ENCODE data around the gene MFN2. TPM values are rescaled to one million over a fixed set of nuclear protein-coding genes. Genes with fewer than 3 reads are reported as not detected.
"Not testable (repeated sequence)": the region's sequence is repeated elsewhere in the genome, so short reads cannot be mapped to it uniquely, and the experiment has no call there.

MFN2 gene
- total RNA-seq, 1 donor = 59.7 TPM

DNA sequence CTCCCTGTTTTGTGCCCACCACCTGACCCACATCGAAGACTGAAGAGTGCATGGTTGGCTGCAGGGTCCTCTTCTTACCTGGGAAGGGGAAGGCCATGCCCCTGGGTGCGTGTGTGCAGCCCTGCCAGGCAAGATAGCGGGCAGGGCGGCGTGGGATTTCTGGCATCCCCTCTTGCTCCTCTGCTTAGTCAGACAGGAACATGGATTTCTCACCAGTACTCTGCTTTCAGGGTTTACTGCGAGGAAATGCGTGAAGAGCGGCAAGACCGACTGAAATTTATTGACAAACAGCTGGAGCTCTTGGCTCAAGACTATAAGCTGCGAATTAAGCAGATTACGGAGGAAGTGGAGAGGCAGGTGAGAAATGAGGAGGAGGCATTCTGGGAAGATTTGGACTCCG is 23.5 kb downstream of the MFN2 start:
- no peak for DNase-seq (ENCODE audit: low read depth)
- H3K4me3 ChIP-seq (ENCODE audit: low read depth, low read length) = no peak overlapping the region
- TF ChIP-seq, protein P1, sequence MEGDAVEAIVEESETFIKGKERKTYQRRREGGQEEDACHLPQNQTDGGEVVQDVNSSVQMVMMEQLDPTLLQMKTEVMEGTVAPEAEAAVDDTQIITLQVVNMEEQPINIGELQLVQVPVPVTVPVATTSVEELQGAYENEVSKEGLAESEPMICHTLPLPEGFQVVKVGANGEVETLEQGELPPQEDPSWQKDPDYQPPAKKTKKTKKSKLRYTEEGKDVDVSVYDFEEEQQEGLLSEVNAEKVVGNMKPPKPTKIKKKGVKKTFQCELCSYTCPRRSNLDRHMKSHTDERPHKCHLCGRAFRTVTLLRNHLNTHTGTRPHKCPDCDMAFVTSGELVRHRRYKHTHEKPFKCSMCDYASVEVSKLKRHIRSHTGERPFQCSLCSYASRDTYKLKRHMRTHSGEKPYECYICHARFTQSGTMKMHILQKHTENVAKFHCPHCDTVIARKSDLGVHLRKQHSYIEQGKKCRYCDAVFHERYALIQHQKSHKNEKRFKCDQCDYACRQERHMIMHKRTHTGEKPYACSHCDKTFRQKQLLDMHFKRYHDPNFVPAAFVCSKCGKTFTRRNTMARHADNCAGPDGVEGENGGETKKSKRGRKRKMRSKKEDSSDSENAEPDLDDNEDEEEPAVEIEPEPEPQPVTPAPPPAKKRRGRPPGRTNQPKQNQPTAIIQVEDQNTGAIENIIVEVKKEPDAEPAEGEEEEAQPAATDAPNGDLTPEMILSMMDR (IDR thresholded peaks at IDR 0.05; ENCODE audit: insufficient read depth, low read length) = no peak

DNA sequence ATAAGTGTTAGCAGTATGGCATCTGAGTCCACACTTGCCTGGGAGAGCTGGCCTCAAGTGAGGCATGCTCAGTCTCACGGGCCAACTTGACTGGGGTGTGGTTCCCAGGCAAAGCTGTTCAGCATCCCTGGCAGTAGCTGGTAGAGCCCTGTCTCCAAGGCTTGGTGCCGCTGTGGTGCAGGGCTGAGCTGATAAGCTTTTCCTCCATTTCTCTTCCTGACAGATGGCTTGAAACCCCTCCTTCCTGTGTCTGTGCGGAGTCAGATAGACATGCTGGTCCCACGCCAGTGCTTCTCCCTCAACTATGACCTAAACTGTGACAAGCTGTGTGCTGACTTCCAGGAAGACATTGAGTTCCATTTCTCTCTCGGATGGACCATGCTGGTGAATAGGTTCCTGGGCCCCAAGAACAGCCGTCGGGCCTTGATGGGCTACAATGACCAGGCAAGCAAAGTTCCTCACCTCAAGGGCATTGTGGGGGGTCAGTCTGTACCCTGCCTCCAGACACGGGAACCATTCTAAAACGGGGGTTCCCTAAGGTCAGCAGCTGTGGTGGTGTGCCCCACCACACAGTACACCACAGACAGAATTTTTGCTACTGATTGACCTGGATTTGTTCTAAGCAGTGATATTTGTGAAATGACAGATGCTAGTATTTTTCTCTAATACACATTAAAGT is 25.4 kb downstream of the MFN2 start:
- DNase-seq (ENCODE audit: low read depth) = no peak
- TF ChIP-seq, protein P1 (IDR thresholded peaks at IDR 0.05; ENCODE audit: insufficient read depth, low read length) = no peak
- no peak overlapping the region for H3K4me3 ChIP-seq (ENCODE audit: low read depth, low read length)

DNA sequence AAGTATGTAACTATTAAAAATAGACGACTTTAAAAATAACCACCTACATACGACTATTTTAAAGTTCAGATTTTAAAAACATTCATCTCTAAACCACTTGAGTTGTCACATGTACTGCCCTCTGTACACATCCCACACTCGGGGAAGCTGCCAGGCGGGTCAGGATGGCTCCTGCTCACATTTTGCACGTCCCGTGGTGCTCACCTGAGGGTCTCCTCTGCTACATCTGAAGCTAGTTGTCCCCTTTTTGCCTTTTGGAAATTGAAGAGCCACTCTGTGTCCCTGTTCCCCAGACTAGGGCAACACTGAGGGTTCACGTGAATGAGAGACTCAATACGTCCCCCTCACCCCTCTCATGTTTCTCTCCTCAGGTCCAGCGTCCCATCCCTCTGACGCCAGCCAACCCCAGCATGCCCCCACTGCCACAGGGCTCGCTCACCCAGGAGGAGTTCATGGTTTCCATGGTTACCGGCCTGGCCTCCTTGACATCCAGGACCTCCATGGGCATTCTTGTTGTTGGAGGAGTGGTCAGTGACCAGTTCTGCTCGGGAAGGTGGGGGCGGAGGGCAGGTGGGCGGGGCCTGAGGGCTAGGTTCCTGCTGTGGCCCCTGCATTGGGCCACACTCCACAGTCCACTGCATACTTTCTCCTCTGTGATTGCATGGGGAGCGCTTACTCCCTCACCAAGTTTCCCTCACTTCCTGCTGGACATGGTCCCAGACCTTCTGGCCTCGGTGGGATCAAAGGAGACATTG is 26.1 kb downstream of the MFN2 start:
- no peak for DNase-seq (ENCODE audit: low read depth)
- TF ChIP-seq, protein P1 (IDR thresholded peaks at IDR 0.05; ENCODE audit: insufficient read depth, low read length) = no peak
- no peak overlapping the region for H3K4me3 ChIP-seq (ENCODE audit: low read depth, low read length)

DNA sequence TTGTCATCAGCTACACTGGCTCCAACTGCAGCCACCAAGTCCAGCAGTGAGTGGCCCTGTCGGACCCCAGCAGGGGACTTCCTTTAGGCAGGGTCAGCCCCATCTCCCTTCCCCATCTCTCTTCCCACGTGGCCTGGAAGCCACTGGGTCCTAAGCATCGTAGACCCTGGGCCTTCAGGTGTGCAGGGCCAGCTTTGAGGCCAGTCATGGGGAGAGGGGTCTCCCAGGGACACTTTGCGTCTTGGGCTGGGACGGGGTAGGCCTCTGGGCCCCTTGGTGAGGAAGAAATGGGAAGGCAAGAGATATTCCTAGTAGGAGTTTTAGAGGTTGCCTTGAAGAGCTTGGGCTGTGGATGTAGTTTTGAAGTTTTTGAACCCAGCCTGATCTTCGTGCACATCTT is 27.0 kb downstream of the MFN2 start:
- H3K4me3 ChIP-seq (ENCODE audit: low read depth, low read length) = no peak overlapping the region
- DNase-seq (ENCODE audit: low read depth) = no peak
- TF ChIP-seq, protein P1 (IDR thresholded peaks at IDR 0.05; ENCODE audit: insufficient read depth, low read length) = no peak

DNA sequence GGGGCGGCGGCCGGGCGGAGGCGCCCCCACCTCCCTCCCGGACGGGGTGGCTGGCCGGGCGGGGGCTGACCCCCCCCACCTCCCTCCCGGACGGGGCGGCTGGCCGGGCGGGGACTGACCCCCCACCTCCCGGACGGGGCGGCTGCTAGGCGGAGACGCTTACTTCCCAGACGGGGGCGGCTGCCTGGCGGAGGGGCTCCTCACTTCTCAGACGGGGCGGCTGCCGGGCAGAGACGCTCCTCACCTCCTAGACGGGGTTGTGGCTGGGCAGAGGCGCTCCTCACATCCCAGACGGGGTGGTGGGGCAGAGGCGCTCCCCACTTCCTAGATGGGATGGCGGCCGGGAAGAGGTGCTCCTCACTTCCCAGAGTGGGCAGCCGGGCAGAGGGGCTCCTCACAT is 28.1 kb downstream of the MFN2 start:
- DNase-seq (ENCODE audit: low read depth); H3K4me3 ChIP-seq (ENCODE audit: low read depth, low read length): not testable (repeated sequence)

DNA sequence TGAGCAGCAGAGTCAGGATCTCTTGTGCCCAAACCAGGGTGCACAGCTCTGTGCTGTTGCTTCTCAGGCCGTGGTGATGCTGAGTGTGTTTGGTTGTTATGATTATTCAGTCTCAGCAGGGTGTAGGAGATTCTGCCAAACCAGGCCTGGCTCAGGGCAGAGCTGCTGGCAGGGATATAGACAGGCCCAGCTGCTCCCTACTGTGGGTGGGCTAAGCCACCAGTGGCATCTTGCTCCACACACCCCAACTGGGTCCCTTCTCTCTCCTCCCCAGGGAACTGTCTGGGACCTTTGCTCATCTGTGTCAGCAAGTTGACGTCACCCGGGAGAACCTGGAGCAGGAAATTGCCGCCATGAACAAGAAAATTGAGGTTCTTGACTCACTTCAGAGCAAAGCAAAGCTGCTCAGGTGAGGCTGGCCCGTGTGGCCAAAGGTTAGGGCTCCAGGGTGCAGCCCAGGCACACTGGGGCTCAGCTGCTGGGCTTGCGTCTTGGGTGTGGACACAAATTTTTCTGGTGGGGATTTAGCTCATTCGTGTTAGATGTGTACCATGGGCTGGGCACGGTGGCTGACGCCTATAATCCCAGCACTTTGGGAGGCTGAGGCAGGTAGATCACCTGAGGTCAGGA is 29.2 kb downstream of the MFN2 start:
- TF ChIP-seq, protein P1 (IDR thresholded peaks at IDR 0.05; ENCODE audit: insufficient read depth, low read length) = no peak
- DNase-seq (ENCODE audit: low read depth) = no peak
- H3K4me3 ChIP-seq (ENCODE audit: low read depth, low read length) = no peak overlapping the region
